Nephron (organoid): ENCODE data around the gene TNFRSF1B.

ENCODE experiments used
- H3K27ac Mint-ChIP-seq, 3 experiments: 2 replicates each; pipeline ENCODE4 v1.8.0; 2020; ENCODE audit warnings: mixed read lengths in 3 of 3, mild to moderate bottlenecking in 2 of 3, moderate library complexity in 1 of 3
- H3K27me3 Mint-ChIP-seq: 2 replicates; pipeline ENCODE4 v1.8.0; 2021; ENCODE audit warnings: low read depth, mild to moderate bottlenecking, moderate library complexity, mixed read lengths
- H3K36me3 Mint-ChIP-seq: 2 replicates; pipeline ENCODE4 v1.8.0; 2020; ENCODE audit warnings: low read depth, mixed read lengths
- H3K4me1 Mint-ChIP-seq: 2 replicates; pipeline ENCODE4 v1.8.0; 2020; ENCODE audit warnings: mixed read lengths
- H3K4me3 Mint-ChIP-seq, 3 experiments: 2 replicates each; pipeline ENCODE4 v1.8.0; 2020; ENCODE audit warnings: mild to moderate bottlenecking in 3 of 3, mixed read lengths in 3 of 3, moderate library complexity in 2 of 3
- H3K9me3 Mint-ChIP-seq: 2 replicates; pipeline ENCODE4 v1.8.0; 2020; ENCODE audit warnings: mixed read lengths
- TF ChIP-seq, protein P1 (sequence below), 3 experiments: fragments of 200-600 bp; sonication (generic); IDR thresholded peaks; one replicate each; pipeline ENCODE4 v1.5.0; 2021; ENCODE audit warnings: antibody characterized with exemption in 3 of 3; ENCODE audit not compliant: unreplicated experiment in 3 of 3

Gene TNFRSF1B

DNA sequence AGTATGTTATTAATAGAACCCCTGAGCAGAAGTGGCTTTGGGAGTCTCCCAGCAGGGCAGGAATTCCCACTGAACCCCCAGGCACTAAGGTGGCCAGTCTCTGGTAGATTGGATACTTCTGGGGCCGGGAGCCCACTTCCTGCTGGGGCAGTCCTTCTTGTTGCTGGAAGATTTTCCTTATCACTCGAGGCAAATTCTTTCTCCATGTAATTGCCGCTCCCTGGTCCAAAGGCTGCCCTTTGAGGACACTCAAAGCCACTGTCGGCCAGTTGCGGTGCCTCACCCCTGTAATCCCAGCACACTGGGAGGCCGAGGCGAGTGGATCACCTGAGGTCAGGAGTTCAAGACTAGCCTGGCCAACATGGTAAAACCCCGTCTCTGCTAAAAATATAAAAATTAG lies 22.6 kb upstream of the TNFRSF1B start:
- no peak overlapping the region for H3K4me3 Mint-ChIP-seq
- H3K36me3 Mint-ChIP-seq: no peaks in the 10 kb centered on the region
- TF ChIP-seq, protein P1, sequence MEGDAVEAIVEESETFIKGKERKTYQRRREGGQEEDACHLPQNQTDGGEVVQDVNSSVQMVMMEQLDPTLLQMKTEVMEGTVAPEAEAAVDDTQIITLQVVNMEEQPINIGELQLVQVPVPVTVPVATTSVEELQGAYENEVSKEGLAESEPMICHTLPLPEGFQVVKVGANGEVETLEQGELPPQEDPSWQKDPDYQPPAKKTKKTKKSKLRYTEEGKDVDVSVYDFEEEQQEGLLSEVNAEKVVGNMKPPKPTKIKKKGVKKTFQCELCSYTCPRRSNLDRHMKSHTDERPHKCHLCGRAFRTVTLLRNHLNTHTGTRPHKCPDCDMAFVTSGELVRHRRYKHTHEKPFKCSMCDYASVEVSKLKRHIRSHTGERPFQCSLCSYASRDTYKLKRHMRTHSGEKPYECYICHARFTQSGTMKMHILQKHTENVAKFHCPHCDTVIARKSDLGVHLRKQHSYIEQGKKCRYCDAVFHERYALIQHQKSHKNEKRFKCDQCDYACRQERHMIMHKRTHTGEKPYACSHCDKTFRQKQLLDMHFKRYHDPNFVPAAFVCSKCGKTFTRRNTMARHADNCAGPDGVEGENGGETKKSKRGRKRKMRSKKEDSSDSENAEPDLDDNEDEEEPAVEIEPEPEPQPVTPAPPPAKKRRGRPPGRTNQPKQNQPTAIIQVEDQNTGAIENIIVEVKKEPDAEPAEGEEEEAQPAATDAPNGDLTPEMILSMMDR (IDR thresholded peaks at IDR 0.05; ENCODE audit: unreplicated experiment in 3 of 3): no peak
- peaks cover 30% of the 10 kb centered on the region for H3K4me1 Mint-ChIP-seq
- no peaks in the 10 kb centered on the region for H3K9me3 Mint-ChIP-seq
- peak overlapping the region in 2 of 3 experiments; percentile 40 to 59 for H3K27ac Mint-ChIP-seq
- H3K27me3 Mint-ChIP-seq: peaks cover 10% of the 10 kb centered on the region

DNA sequence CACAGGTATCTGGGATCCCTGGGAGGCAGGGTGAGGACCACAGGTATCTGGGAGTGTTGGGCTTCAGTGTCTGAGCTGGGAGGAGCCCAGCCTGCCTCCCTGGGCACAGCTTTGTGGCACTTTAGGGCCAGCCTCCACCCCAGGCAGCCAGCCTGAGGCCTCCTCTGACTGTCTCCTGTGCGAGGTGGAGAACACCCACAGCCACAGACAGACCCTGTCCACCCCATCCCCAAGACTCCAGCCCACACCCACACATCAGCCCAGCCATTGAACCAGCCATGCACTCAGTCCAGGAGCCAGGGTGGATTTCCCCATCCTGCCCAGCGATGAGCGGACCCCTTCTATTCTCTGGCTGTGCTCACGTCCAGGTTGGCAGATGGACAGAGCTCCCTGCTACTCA lies 21.8 kb upstream of the TNFRSF1B start:
- H3K4me1 Mint-ChIP-seq: peaks cover 25% of the 10 kb centered on the region
- H3K9me3 Mint-ChIP-seq: peaks cover 4% of the 10 kb centered on the region
- peaks cover 7% of the 10 kb centered on the region for H3K27me3 Mint-ChIP-seq
- H3K27ac Mint-ChIP-seq: no peak overlapping the region
- H3K36me3 Mint-ChIP-seq: no peaks in the 10 kb centered on the region
- TF ChIP-seq, protein P1 (IDR thresholded peaks at IDR 0.05; ENCODE audit: unreplicated experiment in 3 of 3): no peak
- H3K4me3 Mint-ChIP-seq: no peak overlapping the region

- peaks cover 25% of the 10 kb centered on the region for H3K4me1 Mint-ChIP-seq
- H3K9me3 Mint-ChIP-seq: peaks cover 4% of the 10 kb centered on the region
- peaks cover 13% of the 10 kb centered on the region for H3K27me3 Mint-ChIP-seq
- H3K4me3 Mint-ChIP-seq: no peak overlapping the region
- H3K36me3 Mint-ChIP-seq: no peaks in the 10 kb centered on the region
- TF ChIP-seq, protein P1 (IDR thresholded peaks at IDR 0.05; ENCODE audit: unreplicated experiment in 3 of 3): no peak
- no peak overlapping the region for H3K27ac Mint-ChIP-seq
Measured at GRCh38 chr1:12145616-12146342, 21.0 kb upstream of the TNFRSF1B start.

- H3K4me3 Mint-ChIP-seq: no peak overlapping the region
- TF ChIP-seq, protein P1 (IDR thresholded peaks at IDR 0.05; ENCODE audit: unreplicated experiment in 3 of 3): no peak
- peaks cover 19% of the 10 kb centered on the region for H3K4me1 Mint-ChIP-seq
- peaks cover 13% of the 10 kb centered on the region for H3K27me3 Mint-ChIP-seq
- peak overlapping the region in 2 of 3 experiments; percentile 12 to 35 for H3K27ac Mint-ChIP-seq
- H3K9me3 Mint-ChIP-seq: peaks cover 4% of the 10 kb centered on the region
- H3K36me3 Mint-ChIP-seq: no peaks in the 10 kb centered on the region
Measured at GRCh38 chr1:12146343-12147112, 20.3 kb upstream of the TNFRSF1B start.

DNA sequence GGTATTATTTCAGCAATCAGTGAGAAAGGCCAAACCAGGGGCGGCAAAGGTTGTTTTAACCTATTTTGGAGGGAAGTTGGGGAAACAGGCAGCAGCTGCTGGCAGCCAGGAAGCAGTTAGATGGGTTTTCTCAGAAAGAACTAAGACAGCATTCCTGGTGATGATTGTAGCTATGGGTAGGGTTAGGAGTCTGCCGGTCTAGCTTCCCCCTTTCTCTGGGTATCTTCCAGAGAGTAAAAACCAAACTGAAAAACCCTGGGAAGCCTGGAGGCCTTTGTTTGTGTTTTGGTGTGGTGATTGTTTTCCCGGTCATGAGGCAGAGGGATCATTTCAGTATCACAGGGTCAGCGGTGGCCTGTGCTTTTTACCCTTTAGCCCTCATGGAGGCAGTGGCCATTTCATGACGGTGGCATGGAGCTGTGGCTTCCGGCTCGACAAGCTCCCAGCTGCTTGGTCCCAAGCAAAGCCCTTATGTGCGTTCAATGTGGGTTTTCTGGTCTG lies 19.5 kb upstream of the TNFRSF1B start:
- TF ChIP-seq, protein P1 (IDR thresholded peaks at IDR 0.05; ENCODE audit: unreplicated experiment in 3 of 3): no peak
- H3K27me3 Mint-ChIP-seq: peaks cover 13% of the 10 kb centered on the region
- H3K27ac Mint-ChIP-seq: peak overlapping the region; percentile 12 to 35 (median 32)
- H3K36me3 Mint-ChIP-seq: no peaks in the 10 kb centered on the region
- H3K4me3 Mint-ChIP-seq: no peak overlapping the region
- H3K9me3 Mint-ChIP-seq: peaks cover 4% of the 10 kb centered on the region
- peaks cover 14% of the 10 kb centered on the region for H3K4me1 Mint-ChIP-seq
